Globus pallidus (tissue), 1 donor: ENCODE results near the gene TARBP2.
A peak's percentile ranks its signal among the peaks of the same experiment; 100 is the strongest.
"Not testable (repeated sequence)": the region's sequence is repeated elsewhere in the genome, so short reads cannot be mapped to it uniquely, and the experiment has no call there.

Experiments used
- DNase-seq: peaks from one replicate; pipeline ENCODE4 v3.0.0-alpha.2; 2015; ENCODE audit warnings: low spot score

The TARBP2 gene

GRCh38 chr12:53514628-53515290 is 13.7 kb downstream of the TARBP2 start:
- DNase-seq: no peak

DNA sequence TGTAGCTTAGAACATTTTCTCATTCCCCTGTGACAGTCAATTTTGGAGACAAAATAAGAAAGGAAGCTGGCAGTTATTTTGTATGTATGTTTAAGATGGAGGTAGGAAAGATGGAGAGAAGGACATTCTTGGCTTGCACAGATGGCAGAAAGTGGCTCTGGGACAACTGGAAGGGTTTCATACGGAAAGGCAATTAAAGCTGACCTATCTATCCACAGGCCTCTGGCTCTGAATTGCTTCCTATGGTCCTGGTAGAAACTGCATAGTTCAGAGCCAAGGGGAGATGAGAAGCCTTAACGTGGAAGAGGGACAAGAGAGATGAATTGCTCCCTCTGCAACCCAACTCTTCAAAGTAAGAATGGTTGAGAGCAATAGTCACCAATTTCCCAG is 14.2 kb downstream of the TARBP2 start:
- no peak for DNase-seq

- no peak for DNase-seq
Measured at GRCh38 chr12:53516758-53517455, 15.8 kb downstream of the TARBP2 start.

DNA sequence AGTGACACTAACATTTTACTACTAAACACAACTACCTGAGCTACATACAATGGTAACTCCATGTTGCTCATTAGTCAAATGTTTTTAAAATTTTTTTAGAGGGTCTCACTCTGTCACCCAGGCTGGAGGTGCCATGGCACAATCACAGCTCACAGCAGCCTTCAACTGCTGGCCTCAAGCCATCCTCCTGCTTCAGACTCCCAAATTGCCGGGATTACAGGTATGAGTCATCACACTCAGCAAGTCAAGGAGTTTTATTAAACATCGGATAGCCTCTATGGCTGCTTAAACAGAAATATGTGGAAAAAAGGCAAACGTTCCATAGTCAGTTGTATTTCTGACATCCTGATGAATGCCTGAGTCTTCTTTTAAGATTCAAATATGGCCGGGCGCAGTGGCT is 17.3 kb downstream of the TARBP2 start:
- DNase-seq: no peak

DNA sequence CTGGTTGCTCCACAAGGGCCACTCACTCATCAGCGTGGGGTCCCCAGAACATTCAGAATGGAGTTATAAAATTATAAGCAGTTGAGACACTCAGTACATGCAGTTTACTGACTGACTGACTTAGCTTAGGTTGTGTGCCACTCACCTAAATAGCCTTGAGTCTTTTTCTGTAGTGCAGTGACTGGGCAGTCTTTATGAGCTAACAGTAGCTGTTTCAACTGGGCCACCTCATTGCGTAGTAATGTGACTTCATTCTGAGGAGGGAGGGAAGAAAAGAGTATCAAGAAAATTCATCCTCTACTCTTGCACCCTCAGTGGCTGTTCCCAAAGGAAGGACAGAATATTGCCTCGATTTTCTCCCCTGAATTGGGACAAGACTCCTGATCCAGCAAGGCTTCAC is 22.0 kb downstream of the TARBP2 start:
- DNase-seq: no peak

DNA sequence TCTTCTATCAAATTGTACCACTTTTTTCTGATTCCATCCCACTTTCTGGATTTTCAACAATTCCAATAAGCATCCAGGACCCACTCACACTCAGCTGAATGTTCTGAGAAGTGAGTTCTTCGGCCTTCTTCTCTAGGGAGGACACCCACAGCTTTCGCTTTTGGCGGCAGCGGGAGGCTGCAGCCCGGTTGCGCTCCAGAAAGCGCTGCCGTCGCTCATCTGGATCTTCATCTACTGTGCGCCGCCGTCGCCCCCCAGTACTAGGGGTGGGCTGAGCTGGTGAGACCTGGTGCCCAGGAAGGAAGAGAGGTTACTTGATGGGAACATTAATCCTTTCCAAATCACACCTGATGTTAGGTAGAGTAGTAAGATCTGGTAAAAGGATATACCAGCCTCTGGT is 23.4 kb downstream of the TARBP2 start:
- no peak for DNase-seq

DNA sequence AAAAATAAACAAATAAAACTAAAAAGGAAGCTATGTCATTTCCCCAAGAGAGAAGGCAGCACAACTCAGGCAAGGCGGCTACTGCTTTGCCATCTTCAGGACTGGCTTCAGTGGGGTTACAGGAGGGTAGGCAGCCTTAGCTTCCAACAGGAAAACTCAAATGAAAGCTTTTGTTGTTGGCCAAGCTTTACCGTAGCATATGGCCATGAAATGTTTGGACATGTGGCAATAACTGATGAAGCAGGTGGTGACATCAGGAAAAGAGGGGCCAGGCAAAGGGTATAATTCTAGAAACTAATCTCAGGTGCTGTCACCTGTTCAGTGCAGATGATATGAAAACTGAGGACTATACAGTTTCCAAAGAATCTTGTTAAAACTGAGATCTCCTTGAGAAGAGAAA is 29.0 kb downstream of the TARBP2 start:
- no peak for DNase-seq

DNA sequence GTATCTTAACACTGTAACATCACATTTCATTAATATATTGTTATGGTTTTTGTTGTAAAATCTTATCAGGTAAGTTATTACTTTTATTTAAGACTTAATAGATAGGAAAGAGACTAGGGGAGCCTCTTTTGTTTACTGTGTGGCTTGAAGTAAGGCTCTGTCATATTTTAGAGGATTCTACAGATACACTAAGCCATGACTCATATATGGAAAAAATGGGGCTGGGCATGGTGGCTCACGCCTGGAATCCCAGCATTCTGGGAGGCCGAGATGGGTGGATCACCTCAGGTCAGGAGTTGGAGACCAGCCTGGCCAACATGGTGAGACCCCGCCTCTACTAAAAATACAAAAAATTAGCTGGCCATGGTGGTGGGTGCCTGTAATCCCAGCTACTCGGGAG is 29.8 kb downstream of the TARBP2 start:
- no peak for DNase-seq

DNA sequence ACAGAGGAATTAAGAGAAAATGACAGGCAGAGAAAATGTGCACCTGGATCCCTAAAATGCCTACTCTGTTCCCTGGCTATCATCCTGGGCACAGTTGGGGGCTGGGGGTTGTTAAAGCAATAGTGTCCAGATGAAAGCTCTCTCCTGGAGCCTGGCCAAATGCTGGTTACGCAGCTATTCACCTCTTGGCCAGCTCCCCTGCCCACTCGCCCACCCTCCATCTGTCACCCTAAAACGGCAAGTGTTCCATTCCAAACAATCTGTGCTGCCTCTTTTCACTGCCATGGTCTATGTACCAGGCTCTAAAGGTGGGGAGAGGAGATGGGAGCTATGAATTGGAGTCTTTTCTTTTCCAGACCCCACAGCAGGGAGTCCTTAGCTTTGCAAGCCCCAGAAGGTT is 30.9 kb downstream of the TARBP2 start:
- no peak for DNase-seq

DNA sequence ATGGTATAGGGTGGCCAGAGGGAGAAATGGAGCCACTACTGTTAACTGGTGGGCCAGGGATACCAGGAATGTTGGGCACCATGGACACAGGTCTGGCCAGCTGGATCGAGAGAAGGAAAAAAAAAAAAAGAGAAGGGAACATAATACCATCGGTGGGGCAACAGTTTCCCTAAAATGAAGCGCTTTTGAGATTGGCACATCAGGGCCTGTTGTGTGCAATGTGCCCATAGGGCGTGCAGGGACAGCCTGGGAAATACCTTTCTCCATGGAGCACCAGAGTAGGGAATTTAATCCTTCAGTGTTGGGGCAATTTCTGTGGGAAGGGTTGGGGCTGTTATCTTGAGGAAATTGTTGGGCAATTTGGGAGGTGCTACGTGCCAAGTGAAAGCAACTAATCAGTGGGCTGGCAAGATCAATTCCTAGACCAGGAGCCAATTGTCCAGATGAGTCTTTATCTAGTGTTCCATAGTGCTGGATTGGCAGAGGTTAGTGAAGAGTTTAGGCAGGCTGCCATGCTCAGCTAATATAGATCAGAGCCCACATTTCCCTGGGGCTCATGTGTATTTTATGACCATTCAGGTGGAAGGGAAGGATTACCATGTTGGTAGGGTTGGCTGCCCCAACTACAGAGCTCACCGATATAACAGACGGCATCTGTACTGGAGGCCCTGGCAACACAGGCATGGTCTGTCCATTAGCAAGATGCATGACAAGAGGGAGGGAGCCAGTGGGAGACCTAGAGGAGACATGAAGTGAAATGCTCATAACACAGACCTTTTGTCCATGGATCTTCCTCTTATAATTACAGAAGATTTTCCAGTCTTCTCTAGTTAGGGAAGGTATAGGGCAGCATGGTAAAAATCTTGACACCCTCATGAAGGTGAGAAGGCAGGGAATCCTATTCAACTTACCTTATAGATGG is 31.7 kb downstream of the TARBP2 start:
- DNase-seq: no peak

DNA sequence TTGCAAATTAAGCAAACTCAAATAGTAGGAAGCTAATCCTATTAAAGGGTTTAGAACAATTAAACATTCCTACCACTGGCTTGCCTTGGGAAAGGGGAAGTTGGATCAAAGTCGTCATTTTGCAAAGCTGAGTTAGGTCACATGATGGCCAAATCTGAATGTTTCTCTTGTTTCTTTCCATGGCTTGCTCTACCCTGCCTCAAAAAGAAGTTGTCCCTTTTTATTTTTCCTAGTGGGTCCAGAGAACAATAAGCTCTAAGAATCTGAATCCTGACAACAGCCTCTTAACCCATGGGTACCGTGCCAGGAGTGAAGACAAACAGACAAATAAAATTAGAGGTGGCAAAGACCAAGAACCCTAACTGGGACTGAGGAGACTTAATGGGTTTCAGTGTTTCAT is 32.4 kb downstream of the TARBP2 start:
- DNase-seq: peak; percentile 73

GRCh38 chr12:53536962-53537361 is 35.9 kb downstream of the TARBP2 start:
- DNase-seq: no peak

DNA sequence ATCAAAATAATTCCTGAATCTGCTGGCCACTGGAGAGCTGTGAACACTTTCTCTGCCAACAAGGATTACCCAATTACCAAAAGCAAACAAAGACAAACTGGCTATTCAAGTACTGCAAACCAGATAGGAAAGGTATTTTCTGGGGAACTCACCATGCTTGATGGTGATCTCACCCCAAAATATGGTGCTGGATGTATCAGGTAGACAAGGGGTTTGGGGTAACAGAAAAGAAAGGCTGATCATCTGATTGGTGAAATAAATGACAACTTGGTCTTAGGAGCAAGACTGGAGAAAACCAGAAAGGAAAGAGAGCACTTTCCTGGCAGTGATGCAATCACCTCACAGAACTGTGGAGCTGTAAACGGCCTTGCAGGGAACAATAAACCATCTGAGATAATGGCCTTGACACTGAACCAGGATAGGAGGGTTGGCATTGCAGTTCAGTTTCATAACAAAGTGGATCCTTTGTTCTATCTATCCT is 37.2 kb downstream of the TARBP2 start:
- DNase-seq: peak; percentile 85

DNA sequence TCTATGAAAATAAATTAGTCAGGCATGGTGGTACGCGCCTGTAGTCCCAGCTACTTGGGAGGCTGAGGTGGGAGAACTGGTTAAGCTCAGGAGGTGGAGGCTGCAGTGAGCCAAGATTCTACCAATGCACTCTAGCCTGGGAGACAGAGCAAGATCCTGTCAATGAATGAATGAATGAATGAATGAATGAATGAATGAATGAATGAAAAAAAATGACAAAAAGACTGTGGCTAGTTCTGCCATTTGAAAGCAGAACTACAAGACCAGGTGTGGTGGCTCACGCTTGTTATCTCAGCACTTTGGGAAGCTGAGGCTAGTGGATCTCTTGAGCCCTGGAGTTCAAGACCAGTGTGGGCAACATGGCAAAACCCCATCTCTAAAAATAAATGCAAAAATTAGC is 38.4 kb downstream of the TARBP2 start:
- DNase-seq: no peak

DNA sequence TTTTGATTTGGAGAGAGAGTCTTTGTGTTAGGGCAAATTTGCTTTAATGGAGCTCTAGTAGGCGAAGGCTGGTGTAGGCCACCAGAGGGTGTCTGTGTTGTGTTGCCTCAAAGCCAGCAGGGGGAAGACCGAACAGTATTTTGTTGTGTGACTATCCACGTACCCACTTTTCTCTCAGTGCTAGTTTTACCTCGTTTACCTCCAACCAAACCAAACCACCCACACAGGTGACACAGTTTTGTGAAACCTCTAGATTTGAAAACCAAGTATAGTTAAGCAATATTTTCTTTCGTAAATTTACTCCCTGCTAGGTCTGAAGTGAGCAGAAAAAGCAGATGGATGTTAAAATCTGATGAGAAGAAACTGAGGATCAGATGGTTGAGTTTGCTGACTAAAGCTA is 42.5 kb downstream of the TARBP2 start:
- DNase-seq: peak; percentile 84

DNA sequence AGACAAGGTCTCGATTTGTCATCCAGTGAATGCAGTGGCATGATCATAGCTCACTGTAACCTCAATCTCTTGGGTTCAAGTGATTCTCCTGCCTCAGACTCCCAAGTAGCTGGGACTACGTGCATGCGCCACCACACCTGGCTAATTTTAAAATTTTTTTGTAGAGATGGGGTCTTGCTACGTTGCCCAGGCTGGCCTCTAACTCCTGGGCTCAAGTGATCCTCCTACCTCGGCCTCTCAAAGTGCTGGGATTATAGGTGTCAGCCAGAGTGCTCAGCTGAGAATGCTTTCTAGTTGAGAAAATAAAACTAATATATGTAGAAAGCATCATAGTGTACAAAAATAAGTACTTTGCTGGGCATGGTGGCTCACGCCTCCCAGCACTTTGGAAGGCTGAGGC is 47.3 kb downstream of the TARBP2 start:
- DNase-seq: not testable (repeated sequence)

- DNase-seq: not testable (repeated sequence)
Measured at GRCh38 chr12:53550131-53550530, 49.0 kb downstream of the TARBP2 start.

- no peak for DNase-seq
Measured at GRCh38 chr12:53550595-53550994, 49.5 kb downstream of the TARBP2 start.

GRCh38 chr12:53551889-53552291 is 50.8 kb downstream of the TARBP2 start:
- DNase-seq: peak; percentile 53

GRCh38 chr12:53552361-53553327 is 51.6 kb downstream of the TARBP2 start:
- no peak for DNase-seq
